NCI-H187 treated with DMSO at 0.1 percent for 48 hours (cell line): ENCODE data around the gene APOD.
A peak's percentile ranks its signal among the peaks of the same experiment; 100 is the strongest.

Experiments
- DNase-seq: peaks from one replicate; lab custom pipeline; 2025; lab: John Stamatoyannopoulos, UW

APOD gene

DNA sequence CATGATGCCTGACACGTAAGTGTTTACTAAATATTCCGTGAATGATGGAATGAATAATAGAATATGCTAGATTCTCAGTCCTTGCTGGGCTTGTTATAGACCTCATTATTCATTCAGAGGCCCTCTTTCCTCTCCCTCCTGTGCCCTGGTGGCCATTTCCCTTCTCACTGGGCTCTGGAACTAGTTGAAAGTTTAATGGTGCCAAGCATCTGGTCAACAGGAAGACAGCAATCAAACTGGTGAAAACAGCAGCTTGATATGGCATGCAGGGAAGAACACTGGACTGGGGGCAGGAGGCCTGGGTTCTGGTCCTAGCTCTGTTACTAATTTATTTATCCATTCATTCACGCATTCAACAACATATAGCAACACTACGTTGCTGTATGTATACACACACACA is 3.7 kb upstream of the APOD start:
- DNase-seq = no peak

DNA sequence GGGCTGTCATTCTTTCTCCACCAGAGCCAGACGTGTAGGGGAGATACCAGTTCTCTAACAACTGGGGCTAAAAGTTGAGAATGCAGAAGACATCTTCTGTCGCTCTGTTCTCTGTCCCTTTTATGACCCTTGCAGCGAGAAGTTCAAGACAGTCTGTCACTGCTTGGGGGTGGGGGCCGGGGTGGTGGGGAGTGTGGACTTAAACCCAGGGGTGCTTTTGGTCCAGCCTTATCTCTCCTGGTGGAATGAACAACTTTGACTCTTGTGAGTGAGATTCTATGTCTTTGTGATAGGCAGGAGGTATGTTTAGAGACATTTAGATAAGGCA is 767 bp upstream of the APOD start:
- DNase-seq = no peak

DNA sequence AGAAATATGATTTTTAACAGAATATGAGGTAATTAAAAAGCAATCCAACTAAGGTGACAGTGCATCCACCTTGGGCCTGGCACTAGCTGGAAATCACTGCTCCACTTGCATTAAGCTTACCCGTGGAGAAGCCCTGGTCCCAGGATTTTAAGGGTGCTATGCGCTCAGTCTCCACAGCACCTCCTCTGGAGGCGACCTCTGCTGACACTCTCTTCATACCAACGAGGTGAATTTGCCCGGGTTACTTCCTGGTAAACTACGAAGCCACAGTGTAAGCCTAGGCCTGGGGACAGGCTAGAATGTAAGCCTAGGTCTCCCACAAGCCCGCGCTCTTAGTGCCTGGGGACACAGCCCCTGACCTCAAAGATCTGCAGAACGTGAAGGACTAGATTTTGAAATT is 793 bp downstream of the APOD start:
- DNase-seq = no peak

DNA sequence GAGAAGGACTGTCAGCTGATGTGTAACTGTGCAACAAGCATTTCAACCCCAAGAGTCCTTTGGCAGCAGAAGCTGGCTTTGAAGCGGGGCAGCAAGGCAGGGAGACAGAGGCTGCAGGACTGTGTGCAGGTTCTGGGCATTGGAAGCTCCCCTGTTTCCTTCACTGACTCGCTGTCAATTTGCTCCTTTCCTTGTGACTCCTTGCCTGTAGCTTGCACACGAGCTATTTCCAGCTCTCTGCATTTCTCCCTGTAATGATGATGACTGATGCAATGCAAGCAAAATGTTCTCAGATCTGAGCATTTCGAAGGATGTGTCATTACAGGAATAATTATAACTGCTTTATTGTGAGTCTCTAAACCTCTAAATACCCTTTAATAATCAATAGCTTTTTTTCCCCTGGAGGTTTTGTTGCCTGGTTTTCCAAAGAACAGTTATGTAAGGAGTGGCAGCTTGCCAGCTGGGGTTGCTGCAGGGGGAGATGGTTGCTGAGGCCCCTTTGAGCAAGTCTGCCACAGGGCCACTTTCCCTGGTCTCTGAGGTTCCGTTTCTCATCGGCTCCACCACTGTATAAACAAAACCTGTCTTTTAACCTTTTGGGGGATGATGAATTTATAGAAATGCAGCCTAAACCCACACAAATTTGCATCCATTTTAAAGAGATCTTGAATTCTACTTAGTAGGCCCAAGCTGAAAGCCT is 2.8 kb downstream of the APOD start:
- DNase-seq = no peak

DNA sequence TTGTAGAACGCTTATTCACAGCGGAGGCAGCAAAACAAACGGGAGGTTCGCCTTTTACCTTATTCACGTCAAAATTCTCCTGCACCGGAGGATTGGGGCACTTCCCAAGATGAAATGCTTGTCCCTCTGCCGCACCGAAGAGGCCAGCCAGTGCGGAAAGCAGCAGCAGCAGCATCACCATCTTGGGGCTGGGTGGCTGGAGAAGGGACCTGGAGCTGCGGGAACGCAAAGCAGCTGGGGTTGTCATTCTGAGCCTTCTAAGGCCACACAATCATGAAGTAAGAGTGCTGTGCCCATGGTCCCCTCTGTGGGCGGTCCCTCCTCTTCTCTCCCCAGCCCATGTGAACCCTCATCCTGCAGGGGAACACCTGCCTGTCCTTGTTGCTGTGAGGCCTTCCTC is 4.5 kb downstream of the APOD start:
- no peak for DNase-seq

DNA sequence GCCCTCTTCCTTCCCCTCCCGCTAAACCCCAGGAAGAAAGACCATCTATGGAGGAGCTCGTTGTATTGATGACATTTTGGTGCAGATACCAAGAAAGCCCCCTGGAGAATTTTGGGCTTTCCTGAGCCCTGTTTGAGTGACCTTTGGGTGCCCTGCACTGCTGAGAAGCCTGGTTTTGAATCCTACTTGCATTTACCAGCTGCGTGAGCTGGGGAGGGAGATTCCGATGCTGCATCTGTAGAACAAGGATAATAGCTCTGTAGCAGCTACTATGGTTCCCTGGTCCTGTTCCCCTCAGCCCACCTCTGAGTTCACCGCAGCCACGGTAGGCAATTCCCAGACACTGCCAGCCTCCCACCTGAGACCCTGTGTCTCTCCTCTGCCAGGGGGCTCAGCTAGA is 5.2 kb downstream of the APOD start:
- no peak for DNase-seq

DNA sequence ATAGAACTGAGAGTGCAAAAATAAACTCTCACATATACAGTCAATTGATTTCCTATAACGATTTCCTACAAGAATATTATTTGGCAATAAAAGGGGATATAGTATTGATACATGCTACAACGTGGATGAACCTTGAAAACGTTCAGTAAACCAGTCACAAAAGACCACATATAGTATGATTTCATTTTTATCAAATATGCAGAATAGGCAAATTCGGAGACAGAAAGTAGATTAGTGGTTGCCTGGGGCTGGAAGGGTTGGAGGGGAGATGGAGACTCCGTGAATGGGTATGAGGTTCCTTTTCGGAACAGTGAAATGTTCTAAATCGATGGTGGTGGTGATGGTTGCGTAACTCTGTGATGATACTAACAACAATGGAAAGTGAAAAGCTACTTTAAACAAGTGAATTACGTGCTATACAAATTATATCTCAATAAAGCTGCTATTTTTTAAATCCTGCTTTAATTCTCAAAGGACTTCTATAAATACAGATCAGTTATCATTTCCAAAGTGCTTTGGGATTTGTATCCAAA is 6.0 kb downstream of the APOD start:
- DNase-seq = no peak

DNA sequence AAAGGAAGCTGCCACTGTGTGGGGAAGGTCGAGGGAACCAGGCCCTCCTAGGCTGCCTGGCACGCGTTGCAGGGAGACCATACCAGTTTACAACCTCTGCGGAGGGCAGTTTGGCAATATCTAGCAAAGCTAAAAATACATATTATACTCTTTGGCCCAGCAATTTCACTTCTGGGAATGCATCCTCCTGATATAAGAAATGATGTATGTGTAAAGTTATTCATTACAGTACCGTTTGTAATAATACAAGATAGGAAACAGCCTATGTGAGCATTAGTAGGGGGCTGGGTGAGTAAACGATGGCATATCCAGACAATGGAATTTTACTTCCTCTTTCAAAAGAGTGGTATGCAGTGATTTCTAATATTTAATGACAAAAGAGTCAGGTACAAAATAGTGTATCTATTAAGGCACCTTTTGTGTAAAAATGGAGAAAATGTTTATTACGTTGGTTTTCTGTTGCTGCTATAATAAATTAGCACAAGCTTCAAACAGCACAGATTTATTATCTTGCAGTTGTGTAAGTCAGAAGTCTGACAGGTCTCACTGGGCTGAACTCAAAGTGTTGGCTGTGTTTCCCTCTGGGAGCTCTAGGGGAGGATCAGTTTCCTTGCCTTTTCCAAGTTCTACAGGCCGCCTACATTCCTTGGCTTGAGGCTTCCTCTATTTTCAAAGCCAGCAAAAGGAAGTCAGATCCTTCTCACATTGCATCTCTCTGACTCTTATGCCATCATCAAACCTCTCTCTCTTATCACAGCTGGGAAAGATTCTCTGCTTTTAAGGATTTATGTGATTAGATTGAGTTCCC is 9.0 kb downstream of the APOD start:
- no peak for DNase-seq

DNA sequence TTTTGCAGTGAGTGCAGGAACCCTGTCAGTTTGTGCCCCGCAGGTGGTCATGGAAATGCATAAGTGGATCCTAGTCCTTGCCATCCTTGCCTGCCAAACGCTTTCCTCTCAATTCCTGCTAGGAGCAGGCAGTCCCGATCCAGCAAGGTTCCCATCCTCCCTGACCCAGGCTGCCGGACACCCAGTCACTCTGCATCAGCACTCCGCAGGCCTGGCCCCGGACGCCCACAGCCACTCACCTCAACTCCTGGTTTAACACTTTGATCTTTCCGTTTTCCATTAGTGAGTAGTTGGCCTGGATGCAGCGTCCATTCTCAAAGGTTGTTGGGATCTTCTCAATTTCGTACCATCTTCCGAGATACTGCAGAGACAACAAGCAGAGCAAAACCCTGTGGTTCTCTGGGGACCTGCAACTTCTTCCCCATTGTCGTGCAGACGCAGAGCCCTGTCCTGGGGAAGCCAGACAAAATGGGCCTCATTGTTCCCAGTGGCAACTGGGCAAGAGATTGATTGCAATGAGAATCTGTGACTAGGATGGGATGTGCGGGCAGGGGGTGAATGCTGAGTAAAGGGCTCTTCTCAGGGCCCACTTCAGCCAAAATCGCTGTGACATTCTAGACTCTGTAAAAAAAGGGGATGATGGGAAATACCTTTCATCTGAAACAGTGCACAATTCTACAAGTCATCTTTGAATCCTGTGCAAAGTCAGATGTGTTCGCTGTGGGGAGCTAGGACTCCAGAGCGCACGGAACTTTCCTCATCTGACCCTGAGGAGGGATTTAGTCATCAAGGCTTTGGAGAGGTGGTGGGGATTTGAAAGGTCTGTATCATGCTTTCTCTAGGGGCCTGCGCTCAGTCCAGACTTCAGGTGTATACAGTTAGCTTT is 9.9 kb downstream of the APOD start:
- DNase-seq = no peak

DNA sequence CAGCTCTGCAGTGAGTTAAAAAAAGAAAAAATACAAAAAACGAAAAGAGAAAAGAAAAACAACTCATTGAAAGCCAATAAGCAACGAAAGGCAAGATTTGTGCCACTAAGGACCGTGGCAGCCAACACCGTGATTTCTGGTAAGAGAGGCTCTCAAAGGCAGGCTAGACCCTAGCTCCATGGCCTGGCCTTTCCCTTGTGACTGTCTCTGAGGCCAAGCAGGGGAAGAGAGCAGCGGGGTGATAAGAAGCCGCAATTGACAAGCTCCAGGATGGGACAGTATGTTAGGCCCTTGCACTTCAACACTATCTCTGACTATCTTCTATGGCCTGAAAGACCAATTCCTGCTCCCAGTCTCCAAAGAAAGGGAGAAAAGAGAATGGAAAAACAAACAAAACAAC is 12.4 kb downstream of the APOD start:
- no peak for DNase-seq

DNA sequence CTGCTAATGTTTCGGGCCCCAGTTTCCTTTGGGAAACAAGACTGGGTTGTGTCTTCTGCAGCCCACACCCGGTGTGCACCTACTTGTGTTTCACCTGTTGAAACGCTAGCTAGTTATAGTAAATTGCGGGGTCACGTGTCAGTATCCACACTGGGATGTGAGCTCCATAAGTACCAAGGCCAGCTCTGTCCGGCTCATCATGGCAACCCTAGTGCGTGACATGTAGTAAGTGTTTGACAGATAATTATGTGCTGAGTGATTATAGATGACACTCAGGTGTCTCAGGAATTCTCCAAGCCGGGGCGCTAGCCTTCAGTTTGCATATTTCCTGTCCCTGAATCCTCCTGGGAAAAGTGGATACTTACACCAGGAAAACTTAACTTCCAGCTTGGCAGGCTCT is 12.8 kb downstream of the APOD start:
- no peak for DNase-seq

DNA sequence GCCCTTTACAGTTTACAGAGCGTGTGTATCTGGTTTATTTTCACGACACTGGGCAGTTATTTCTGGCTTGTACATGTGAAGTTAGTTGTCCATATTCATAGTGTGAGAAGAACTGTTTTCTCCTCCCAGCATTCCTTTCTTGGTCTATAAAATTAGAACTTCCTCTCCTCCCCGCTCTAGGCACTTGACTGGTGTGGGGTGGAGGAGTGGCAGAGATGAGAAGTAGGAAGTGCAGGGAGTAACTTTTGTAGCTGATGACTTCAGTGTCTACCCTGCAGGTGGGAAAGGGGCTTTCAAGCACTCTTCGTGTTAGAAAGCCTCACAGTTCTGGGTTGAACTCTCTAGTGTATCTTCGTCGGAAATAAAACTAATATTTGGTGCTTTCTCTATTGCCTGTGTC is 13.4 kb downstream of the APOD start:
- no peak for DNase-seq

DNA sequence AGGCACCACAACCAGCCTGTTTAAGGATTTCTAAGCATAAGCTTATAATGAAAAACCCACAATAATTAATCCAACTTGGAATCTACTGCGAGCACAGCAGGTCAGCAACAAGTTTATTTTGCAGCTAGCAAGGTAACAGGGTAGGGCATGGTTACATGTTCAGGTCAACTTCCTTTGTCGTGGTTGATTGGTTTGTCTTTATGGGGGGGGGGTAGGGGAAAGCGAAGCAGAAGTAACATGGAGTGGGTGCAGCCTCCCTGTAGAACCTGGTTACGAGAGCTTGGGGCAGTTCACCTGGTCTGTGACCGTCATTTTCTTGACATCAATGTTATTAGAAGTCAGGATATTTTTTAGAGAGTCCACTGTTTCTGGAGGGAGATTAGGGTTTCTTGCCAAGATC is 15.1 kb downstream of the APOD start:
- DNase-seq = no peak

DNA sequence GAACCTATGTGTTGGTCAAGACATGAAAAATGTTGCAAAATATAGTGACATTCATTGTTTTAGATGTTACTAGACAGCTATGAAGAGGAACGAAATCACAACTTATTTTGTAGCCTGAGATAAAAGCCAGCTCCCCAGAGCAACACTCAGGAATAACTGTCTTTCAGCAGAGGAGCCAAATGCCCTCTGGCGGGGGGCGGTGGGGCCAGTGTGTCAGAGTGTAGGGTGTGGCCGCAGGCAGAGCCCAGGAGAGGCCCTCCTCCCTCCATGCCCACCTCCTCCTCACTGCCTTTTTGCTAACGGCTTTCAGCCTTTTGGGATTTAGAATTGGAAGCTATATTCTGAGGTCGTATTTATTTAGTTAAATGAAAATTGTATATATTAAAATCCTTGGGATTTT is 16.9 kb downstream of the APOD start:
- DNase-seq = no peak

DNA sequence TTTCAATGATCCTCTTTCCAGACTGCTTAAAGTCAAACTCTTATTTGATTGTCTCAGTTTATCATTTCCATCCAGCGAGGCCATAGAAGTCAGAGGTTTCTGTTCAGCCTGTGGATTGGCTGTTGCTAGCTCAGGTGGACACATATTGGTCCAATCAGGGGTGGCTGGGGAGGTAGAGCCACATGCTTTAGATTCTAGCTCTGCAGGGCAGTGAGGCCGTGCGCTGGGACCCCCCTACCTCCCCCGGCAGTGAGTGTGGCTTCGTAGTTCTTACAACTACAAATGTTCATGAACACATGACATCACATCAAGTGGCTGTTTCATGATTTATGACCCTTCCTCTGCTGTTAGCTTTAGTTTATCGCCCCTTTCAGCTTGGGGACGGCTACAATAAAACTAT is 18.0 kb downstream of the APOD start:
- no peak for DNase-seq

DNA sequence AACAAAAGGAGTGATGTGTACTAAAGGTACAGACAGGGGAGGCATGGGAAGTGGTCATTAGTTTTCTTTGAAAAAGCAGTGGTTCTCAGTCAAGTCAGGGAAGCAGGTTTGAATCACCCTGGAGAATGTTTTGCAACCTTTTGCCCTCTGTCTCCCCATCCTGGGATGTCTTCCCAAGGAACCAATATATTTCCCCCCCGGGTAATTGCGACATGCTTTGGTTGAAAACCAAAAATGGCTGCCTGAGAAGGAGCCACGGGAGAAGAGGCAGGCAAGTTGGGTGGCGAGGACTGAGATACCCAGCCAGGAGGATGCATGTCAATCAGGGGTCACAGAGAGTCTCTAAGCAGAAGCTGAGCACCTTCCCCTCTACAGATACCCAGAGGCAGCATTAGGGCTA is 20.4 kb downstream of the APOD start:
- DNase-seq = no peak

DNA sequence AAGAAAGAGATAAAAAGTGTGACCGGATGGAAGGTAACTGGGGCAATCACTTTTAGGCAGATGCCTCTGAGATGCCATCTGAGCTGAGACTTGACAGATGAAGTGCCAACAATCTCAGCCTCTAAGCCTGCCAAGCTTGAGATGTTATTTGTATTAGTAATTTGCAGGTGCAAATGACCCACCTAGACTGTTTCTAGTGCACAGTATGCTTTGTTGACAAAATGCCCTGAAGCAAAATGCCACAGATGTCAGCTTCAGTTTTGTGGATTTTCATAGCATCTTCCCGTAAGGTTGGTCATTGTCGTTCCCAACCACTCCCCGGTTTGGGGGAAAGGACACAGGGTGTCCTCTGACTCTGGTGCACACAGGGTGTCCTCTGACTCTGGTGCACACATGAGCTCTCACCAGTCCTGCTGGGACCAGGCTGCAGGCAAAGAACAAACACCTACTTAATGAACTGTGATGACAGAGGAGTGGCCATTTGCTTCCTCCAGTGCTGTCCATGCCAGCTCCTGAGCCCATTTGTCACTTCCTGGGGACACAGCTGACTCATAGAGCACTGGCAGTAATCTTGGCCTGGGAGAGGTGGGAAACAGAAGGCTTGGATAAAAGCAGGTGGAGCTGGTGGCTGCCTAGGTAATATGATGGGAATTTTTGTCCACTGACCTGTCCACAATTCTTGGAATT is 23.9 kb downstream of the APOD start:
- no peak for DNase-seq

DNA sequence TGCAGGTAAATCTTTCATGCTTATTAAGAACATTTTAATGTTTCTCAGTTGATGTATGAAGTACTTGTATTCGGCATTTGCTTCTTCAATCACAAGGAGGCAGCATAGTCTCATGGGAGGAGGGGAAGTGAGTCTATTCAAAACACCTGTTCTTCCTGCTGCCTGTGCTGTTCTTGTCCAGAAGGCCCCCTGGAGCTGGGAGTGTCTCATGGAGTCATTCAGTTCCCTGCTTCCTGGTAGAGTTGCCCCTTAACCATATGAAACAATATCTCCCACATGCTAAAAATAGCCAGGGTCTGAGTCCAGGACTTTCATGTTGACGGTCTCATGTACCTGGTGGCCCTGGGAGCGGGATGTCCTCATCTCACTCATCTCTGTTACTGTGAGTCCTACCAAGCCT is 25.1 kb downstream of the APOD start:
- peak; percentile 85 for DNase-seq

DNA sequence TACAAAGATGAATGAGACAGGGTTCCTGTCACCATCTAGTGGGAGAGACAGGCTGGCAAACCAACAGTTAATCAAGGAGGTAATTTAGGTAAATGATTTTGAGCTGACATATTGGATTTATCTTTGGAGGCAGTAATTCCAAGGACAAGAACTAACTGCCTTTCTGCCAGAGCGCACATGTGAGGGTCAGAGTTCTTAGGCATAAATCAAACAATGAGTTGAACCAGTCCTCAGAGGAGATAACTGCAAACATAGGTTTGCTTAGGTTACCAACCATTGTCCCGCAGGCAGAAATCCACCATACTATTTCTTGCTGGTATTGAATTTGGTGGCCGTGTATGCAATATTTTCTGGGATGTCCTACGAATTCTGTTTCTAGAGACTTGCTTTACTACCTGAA is 26.4 kb downstream of the APOD start:
- no peak for DNase-seq

DNA sequence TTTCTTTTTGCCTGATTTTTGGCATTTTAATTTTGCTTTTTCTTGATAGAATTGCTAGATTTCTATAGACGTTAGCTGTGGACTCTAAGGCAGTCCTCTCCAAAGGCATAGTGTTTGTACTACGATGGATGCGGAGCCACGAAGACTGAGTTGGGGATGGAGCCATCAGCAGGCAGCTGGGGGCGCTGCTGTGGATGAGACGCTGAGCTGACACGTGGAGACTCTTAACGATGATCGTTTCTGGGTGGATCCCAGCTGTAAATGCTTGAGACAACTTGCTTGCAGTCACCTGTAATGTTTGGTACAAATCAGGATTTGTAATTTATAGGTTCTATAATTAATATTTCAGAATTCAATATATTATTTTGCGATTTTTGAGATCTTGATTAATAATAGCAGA is 27.4 kb downstream of the APOD start:
- DNase-seq = no peak

DNA sequence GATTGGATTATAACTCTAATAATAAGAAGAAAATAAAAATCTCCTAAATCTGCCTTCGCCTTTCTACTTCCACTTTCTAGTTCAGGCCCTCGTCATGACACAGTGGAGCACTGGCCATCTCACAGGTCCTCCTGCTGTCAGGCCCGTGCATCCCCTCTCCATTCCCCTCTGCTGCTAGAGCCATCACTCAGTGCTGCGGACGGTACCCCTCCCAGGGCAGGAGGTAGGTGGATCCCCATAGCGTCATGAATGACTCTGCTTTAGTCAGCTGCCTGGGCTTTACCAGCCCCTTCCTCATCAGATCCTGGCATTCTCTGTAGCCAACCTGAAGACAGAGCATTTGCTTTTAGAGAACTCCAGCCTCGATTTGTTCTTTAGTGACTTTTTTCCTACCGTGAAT is 28.6 kb downstream of the APOD start:
- no peak for DNase-seq

DNA sequence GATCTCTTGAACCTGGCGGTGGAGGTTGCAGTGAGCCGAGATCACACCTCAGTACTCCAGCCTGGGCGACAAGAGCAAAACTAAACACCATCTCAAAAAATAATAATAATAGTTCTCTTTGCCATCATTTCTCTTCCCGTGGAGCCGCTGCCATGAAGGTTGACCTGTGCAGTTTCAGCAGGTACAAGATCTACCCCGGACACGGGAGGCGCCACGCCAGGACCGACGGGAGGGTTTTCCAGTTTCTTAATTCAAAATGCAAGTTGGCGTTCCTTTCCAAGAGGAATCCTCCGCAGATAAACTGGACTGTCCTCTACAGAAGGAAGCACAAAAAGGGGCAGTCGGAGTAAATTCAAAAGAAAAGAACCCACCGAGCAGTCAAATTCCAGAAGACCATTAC is 29.3 kb downstream of the APOD start:
- DNase-seq = no peak
